ENCODE measurements around the gene PNPLA7. TPM values are rescaled to one million over a fixed set of nuclear protein-coding genes. Genes with fewer than 3 reads are reported as not detected.

The PNPLA7 gene
- total and polyA plus RNA-seq, 2 of the 8 experiments (the other 6 are each of a cell fraction or from before 2014, with no cell fraction given): 0.35 to 0.47 TPM

GRCh38 chr9:137552022-137552768 lies 2.0 kb upstream of the PNPLA7 start:
- FAIRE-seq (no peak), DNase-seq (ENCODE audit: low read depth in 1 of 2, low spot score in 2 of 2) (peak in 1 of 2 experiments; percentile 67)
- peak overlapping the region; percentile 69 to 88 (median 79) for H3K9ac ChIP-seq (replicated peaks in 1 of 4; ENCODE audit: extremely low read depth in 1 of 4, low read depth in 3 of 4, low read length in 3 of 4)
- no peak overlapping the region for H2BK12ac ChIP-seq (ENCODE audit: low read depth, low read length)
- H4K20me1 ChIP-seq (replicated peaks in 1 of 2; ENCODE audit: control insufficient read depth in 1 of 2, insufficient read depth in 2 of 2, low read length in 2 of 2): peaks cover 4 to 6% of the 10 kb centered on the region in 2 experiments
- H3K4me3 ChIP-seq (ENCODE audit: extremely low read depth in 1 of 4, insufficient read depth in 2 of 4, low read depth in 3 of 4, low read length in 4 of 4): peak overlapping the region; percentile 63 to 79 (median 77)
- ChIA-PET POLR2A (ENCODE audit: partially characterized antibody) (interaction anchor here (0.7 to 2.8 kb wide), 13 partner anchors 9 to 159 kb away, joined by 3 to 16 read pairs (median 3); partner anchors contain the start of gene DPH7), CTCF (ENCODE audit: partially characterized antibody) (interaction anchor here (0.6 to 1.3 kb wide), 5 partner anchors 9 to 32 kb away, joined by 3 to 5 read pairs (median 3); no protein-coding TSS in a partner anchor)
- H3K4ac ChIP-seq (replicated peaks; ENCODE audit: insufficient read length, low read depth, low read length): peak overlapping the region; percentile 91
- no peak overlapping the region for H2BK20ac ChIP-seq (ENCODE audit: low read length)
- peak overlapping the region; percentile 78 to 90 for H3K4me2 ChIP-seq (ENCODE audit: insufficient read depth in 1 of 2, low read depth in 2 of 2, low read length in 2 of 2)
- 22% methylated on average over 36 of the region's 58 CpGs; no CpG with 5 or more reads in 1 of the 2 experiments for WGBS, 2 experiments (ENCODE audit: extremely low coverage in 1 of 2, insufficient coverage in 1 of 2, insufficient read length in 1 of 2, insufficient replicate concordance in 2 of 2, low coverage in 1 of 2, low lambda C conversion rate in 2 of 2, missing lambda C conversion rate in 1 of 2)
- H3K23me2 ChIP-seq (ENCODE audit: low read depth, low read length): peaks cover 7% of the 10 kb centered on the region; the same call in 1 of the 2 replicates
- no peak overlapping the region for H2AK5ac ChIP-seq (ENCODE audit: low read depth, low read length)
- no peak overlapping the region for H2BK15ac ChIP-seq (ENCODE audit: low read length)
- no peaks in the 10 kb centered on the region for H3K27me3 ChIP-seq (replicated peaks in 1 of 4; ENCODE audit: control insufficient read depth in 3 of 4, extremely low read depth in 1 of 4, insufficient read depth in 3 of 4, low read length in 3 of 4)
- H3K18ac ChIP-seq (ENCODE audit: extremely low read depth, low read length): peak overlapping the region; percentile 6; the same call in 1 of the 2 replicates
- peak overlapping the region; percentile 36 for H4K5ac ChIP-seq (ENCODE audit: insufficient read length, low read depth, low read length)
- H3K4me1 ChIP-seq (replicated peaks in 1 of 4; ENCODE audit: control insufficient read depth in 3 of 4, insufficient read depth in 4 of 4, low read length in 3 of 4): peaks cover 0 to 7% (median 1%) of the 10 kb centered on the region in 4 experiments; a peak in 3 of 7 replicates
- no peak overlapping the region for H2BK120ac ChIP-seq (replicated peaks; ENCODE audit: low read depth, low read length)
- no peak overlapping the region for H2AFZ ChIP-seq (ENCODE audit: low read length)
- H3K79me2 ChIP-seq (ENCODE audit: control insufficient read depth in 1 of 2, insufficient read depth in 2 of 2, low read length in 2 of 2): no peaks in the 10 kb centered on the region
- H3K9me3 ChIP-seq (ENCODE audit: insufficient read depth in 2 of 2, low read depth in 1 of 2, low read length in 1 of 2): peaks cover 0 to 3% of the 10 kb centered on the region in 2 experiments; a peak in 1 of 4 replicates
- no peak overlapping the region for H3K56ac ChIP-seq (replicated peaks; ENCODE audit: insufficient read length, low read depth, low read length)
- peaks cover 5% of the 10 kb centered on the region; the same call in 1 of the 2 replicates for H3K79me1 ChIP-seq (ENCODE audit: low read depth, low read length)
- H3K14ac ChIP-seq (ENCODE audit: insufficient read length): no peak overlapping the region
- no peak overlapping the region for H2BK5ac ChIP-seq (ENCODE audit: low read depth, low read length)
- H3K23ac ChIP-seq (ENCODE audit: insufficient read length): no peak overlapping the region
- peak overlapping the region; percentile 53; the same call in 1 of the 2 replicates for H3K27ac ChIP-seq (ENCODE audit: low read depth, low read length)
- H4K91ac ChIP-seq (replicated peaks; ENCODE audit: insufficient read length, low read length): peak overlapping the region; percentile 6
- H4K8ac ChIP-seq (ENCODE audit: extremely low read depth, insufficient read depth, low read length): peak overlapping the region; percentile 95
- H3K36me3 ChIP-seq (ENCODE audit: control insufficient read depth in 2 of 4, insufficient read depth in 4 of 4, low read length in 3 of 4): peaks cover 7 to 21% (median 10%) of the 10 kb centered on the region in 4 experiments; a peak in 5 of 8 replicates
- no peak for TF ChIP-seq YY1 (IDR thresholded peaks at IDR 0.05; ENCODE audit: low read depth, low read length)
- peak; percentile 82 for TF ChIP-seq KDM4A (IDR thresholded peaks at IDR 0.05; ENCODE audit: low read depth, low read length, severe bottlenecking)
- TF ChIP-seq KDM5A (IDR thresholded peaks at IDR 0.05; ENCODE audit: low read length): 0 out of 2 replicates have a peak, but pooled peaks have one; percentile 33
- 0 out of 2 replicates have a peak, but pooled peaks have one; percentile 1 for TF ChIP-seq TBP (IDR thresholded peaks at IDR 0.05; ENCODE audit: low read depth, low read length)
- 0 out of 2 replicates have a peak, but pooled peaks have one; percentile 11 for TF ChIP-seq SP1 (IDR thresholded peaks at IDR 0.05; ENCODE audit: low read depth, low read length)
- 0 out of 4 replicates have a peak, but pooled peaks of 1 of the 2 experiments have one; percentile 62 for TF ChIP-seq SIN3A (conservative IDR thresholded peaks at IDR 0.05 in 1 of 2, IDR thresholded peaks at IDR 0.05 in 1 of 2; ENCODE audit: low read depth in 1 of 2, low read length in 2 of 2)
- peak; percentile 37; the same call in 1 of the 2 replicates for TF ChIP-seq KDM1A (IDR thresholded peaks at IDR 0.05; ENCODE audit: borderline replicate concordance, low read length)
- no peak for TF ChIP-seq TAF7 (optimal IDR thresholded peaks at IDR 0.05; ENCODE audit: borderline replicate concordance, low read depth, low read length)
- TF ChIP-seq, protein P1, sequence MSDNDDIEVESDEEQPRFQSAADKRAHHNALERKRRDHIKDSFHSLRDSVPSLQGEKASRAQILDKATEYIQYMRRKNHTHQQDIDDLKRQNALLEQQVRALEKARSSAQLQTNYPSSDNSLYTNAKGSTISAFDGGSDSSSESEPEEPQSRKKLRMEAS (IDR thresholded peaks at IDR 0.05): peak; percentile 34; the same call in 1 of the 2 replicates
- no peak for TF ChIP-seq SP4 (IDR thresholded peaks at IDR 0.05; ENCODE audit: low read length)

Measured in H1 (cell line).